HG02885 (cell line): ENCODE results near the gene C2orf69.

Experiments
- ATAC-seq: cut with Tn5 transposase; IDR thresholded peaks from one replicate; pipeline ENCODE4 v1.9.1; 2021; ENCODE audit warnings: mild to moderate bottlenecking; ENCODE audit not compliant: unreplicated experiment, poor library complexity

The C2orf69 gene

GRCh38 chr2:199958014-199958413 lies 46.9 kb downstream of the C2orf69 start:
- ATAC-seq = no peak

DNA sequence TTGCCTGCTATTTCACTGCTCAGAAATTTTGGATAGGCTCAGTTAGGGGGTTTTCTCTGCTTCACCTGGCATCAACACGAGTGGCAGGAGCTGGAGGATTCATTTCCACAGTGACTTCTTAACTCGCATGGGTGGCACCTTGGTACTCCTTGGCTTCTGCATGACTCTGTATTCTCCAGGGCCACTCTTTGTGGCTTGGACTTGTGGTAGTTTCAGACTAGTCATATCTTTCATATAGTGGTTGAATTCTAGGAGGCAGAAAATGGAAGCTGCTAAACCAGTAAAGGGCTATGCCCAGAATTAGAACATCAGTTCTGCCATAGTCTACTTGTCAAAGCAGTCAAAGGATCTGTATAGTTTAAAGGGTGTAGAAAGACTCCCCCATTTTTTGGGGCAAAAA lies 51.1 kb downstream of the C2orf69 start:
- ATAC-seq = no peak

GRCh38 chr2:199966405-199966804 lies 55.3 kb downstream of the C2orf69 start:
- no peak for ATAC-seq

DNA sequence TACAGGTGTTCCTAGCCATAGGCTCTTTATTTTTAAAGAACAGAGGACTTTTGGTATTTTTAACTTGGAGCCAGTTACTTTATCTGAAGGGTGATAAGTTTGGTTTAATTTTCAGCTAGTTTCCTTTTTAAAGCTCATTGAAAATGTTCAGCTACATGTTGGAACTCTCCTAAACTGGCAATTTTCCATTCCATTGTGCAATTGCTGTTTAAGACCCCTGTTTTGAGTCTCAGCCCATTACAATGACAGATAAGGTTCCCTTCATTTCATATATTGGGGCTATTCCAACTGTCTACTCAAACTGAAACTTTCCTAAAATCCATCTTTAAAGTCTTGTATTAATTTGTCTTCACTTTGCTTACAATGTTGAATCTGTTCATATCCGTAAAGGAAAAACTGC lies 55.9 kb downstream of the C2orf69 start:
- no peak for ATAC-seq

DNA sequence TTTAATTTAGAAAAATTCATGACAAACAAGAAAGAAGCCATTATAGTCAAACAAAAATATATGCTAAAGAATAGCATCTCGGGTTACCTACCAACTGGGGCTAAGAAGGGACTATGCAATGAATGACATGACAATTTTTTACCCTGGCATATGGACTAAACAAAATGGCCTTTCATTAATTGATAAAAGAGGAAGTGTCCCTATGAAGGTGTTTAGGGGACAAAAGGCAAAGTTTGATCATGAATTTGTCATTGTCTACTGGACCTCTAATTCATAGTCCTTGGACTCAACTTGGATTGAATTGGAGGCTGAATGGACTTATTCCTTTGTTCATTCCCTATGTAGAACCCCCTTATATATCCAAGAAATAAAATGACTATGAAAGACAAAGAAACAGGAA lies 57.0 kb downstream of the C2orf69 start:
- ATAC-seq = no peak

GRCh38 chr2:199972088-199972626 lies 61.1 kb downstream of the C2orf69 start:
- ATAC-seq = no peak

GRCh38 chr2:199973703-199974102 lies 62.6 kb downstream of the C2orf69 start:
- no peak for ATAC-seq

DNA sequence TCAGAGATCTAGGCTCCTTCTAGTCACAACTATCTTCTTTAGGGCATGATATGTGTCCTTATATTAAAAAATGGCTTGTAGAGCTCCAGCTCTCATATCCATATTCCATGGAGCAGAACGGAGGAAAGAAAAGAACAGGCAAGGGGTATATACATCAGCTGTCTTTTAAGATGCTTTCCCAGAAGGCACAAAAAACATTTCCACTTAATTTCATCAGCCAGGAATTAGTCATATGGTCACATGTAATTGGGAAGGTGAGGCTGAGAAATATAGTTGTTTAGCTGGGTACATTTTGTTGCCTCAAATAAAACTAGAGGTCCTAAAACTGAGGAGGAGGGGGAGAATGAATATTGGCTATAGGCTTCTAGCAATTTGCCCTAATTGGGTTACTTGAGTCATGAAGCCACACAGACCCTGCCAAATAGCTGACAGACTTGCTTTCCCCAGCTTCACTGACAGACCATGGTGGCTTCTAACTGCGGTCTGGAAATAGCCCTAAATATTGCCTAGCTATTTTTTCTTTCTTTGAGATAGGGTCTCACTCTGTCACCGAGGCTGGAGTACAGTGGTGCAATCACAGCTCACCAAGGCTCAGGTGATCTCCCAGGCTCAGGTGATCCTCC lies 64.3 kb downstream of the C2orf69 start:
- ATAC-seq = no peak
